Right cardiac atrium (tissue), 5 donors: ENCODE results near the gene ESPNL. TPM values are rescaled to one million over a fixed set of nuclear protein-coding genes. Genes with fewer than 3 reads are reported as not detected.
A peak's percentile ranks its signal among the peaks of the same experiment; 100 is the strongest.

ENCODE experiments used
- ATAC-seq, 2 donors: fragments of 200-7000 bp; cut with Tn5 transposase; one replicate each; pipeline versions ENCODE4 v1.8.0 to v1.9.1; 2020; ENCODE audit warnings: moderate library complexity in 2 of 2, mild to moderate bottlenecking in 1 of 2
- DNase-seq, 3 donors: peaks; one replicate each; pipeline ENCODE4 v3.0.0-alpha.2; 2020
- H3K27ac ChIP-seq: one replicate; pipeline ENCODE4 v1.5.1; 2013; ENCODE audit warnings: mild to moderate bottlenecking, low read length, control low read depth, moderate library complexity
- H3K27me3 ChIP-seq: one replicate; pipeline ENCODE4 v1.6.1; 2013; ENCODE audit not compliant: control insufficient read depth, insufficient read depth
- H3K4me1 ChIP-seq: one replicate; pipeline ENCODE4 v1.6.1; 2013; ENCODE audit warnings: low read length; ENCODE audit not compliant: control insufficient read depth, insufficient read depth
- H3K4me3 ChIP-seq: one replicate; pipeline ENCODE4 v1.5.1; 2013; ENCODE audit warnings: low read length, control low read depth
- H3K9me3 ChIP-seq: one replicate; pipeline ENCODE4 v1.6.1; 2013; ENCODE audit warnings: low read length; ENCODE audit not compliant: control insufficient read depth
- WGBS: extraction: QIAGEN DNeasy Blood & Tissue Kit; methylation state at CpG from one replicate; pipeline ENCODE4 v1.1.7; 2013; 5-methylcytosine and 5-hydroxymethylcytosine counted together
- intact Hi-C, 4 donors: fragments of 100-400 bp; cut with DNase I; formaldehyde crosslinking; loops; one replicate each; pipeline versions ENCODE4 v1.11.0 to v1.14.0; 2022 to 2023
- polyA plus RNA-seq: library from polyadenylated mRNA; stranded (reverse); fragments of 200-250 nt; gene quantifications from one replicate; pipeline ENCODE4 v1.2.3, GENCODE V29; 2013
- total RNA-seq, 4 donors: library from RNA; stranded (reverse); fragmentation: NEBNext Ultra II Directional; extraction: Animal tissue kit (Norgen Biotek cat#: 25700); gene quantifications; one replicate each; pipeline ENCODE4 v1.2.1, GENCODE V29; 2021
- donor health status: healthy with polysubstance abuse.
- donor health status: DM: no; HTN: yes; CAD: no.
- donor health status: DM: no; HTN: no; CAD: no.
- donor health status: DM: no; HTN: yes; CAD: no; lungs with severe emphysema.
- donor health status: DM: yes; HTN: yes; CAD: no.

The ESPNL gene
- total and polyA plus RNA-seq, 5 donors = 0.29 to 0.79 (median 0.57) TPM

- H3K27ac ChIP-seq = no peak overlapping the region
- H3K4me3 ChIP-seq = no peak overlapping the region
- intact Hi-C loops = loop anchor here in 1 of 4 donors (10.0 kb wide), 1 partner anchor 144 kb away; no protein-coding TSS in a partner anchor
- no peaks in the 10 kb centered on the region for H3K9me3 ChIP-seq
- no peaks in the 10 kb centered on the region for H3K27me3 ChIP-seq
- H3K4me1 ChIP-seq = no peaks in the 10 kb centered on the region
- DNase-seq = peak; percentile 29 to 75 (median 72)
- WGBS = 41% methylated on average over 30 of the region's 30 CpGs
- ATAC-seq = peak; percentile 26 to 47
These were observed 20.5 kb downstream of the ESPNL start for GRCh38 chr2:238120463-238121298.

- DNase-seq (peak; percentile 6 to 29 (median 27)), ATAC-seq (no peak)
- WGBS = 88% methylated on average over 27 of the region's 27 CpGs
- intact Hi-C loops = loop anchor here in 1 of 4 donors (10.0 kb wide), 1 partner anchor 143 kb away; no protein-coding TSS in a partner anchor
- H3K4me1 ChIP-seq = no peaks in the 10 kb centered on the region
- no peaks in the 10 kb centered on the region for H3K9me3 ChIP-seq
- no peaks in the 10 kb centered on the region for H3K27me3 ChIP-seq
- H3K4me3 ChIP-seq = no peak overlapping the region
- H3K27ac ChIP-seq = no peak overlapping the region
These were observed 21.6 kb downstream of the ESPNL start for GRCh38 chr2:238121511-238122286.

GRCh38 chr2:238122287-238123217 lies 22.4 kb downstream of the ESPNL start:
- H3K27ac ChIP-seq = no peak overlapping the region
- DNase-seq (peak; percentile 9 to 59 (median 37)), ATAC-seq (no peak)
- WGBS = 85% methylated on average over 29 of the region's 29 CpGs
- no peak overlapping the region for H3K4me3 ChIP-seq
- intact Hi-C loops = loop anchor here in 1 of 4 donors (10.0 kb wide), 1 partner anchor 142 kb away; no protein-coding TSS in a partner anchor
- H3K9me3 ChIP-seq = no peaks in the 10 kb centered on the region
- H3K4me1 ChIP-seq = no peaks in the 10 kb centered on the region
- no peaks in the 10 kb centered on the region for H3K27me3 ChIP-seq

GRCh38 chr2:238123218-238123971 lies 23.3 kb downstream of the ESPNL start:
- no peaks in the 10 kb centered on the region for H3K9me3 ChIP-seq

GRCh38 chr2:238123991-238124470 lies 23.9 kb downstream of the ESPNL start:
- ATAC-seq (no peak), DNase-seq (peak; percentile 5 to 51 (median 33))
- H3K4me1 ChIP-seq = no peaks in the 10 kb centered on the region
- H3K4me3 ChIP-seq = no peak overlapping the region
- H3K9me3 ChIP-seq = no peaks in the 10 kb centered on the region
- no peak overlapping the region for H3K27ac ChIP-seq
- intact Hi-C loops = loop anchor here in 1 of 4 donors (10.0 kb wide), 1 partner anchor 141 kb away; no protein-coding TSS in a partner anchor
- 73% methylated on average over 14 of the region's 14 CpGs for WGBS
- no peaks in the 10 kb centered on the region for H3K27me3 ChIP-seq

More at GRCh38 chr2:238123218-238123971, 23.3 kb downstream of the ESPNL start:
- DNase-seq (peak; percentile 6 to 44 (median 34)), ATAC-seq (no peak)
- H3K4me3 ChIP-seq = no peak overlapping the region
- no peaks in the 10 kb centered on the region for H3K27me3 ChIP-seq
- no peak overlapping the region for H3K27ac ChIP-seq
- 83% methylated on average over 22 of the region's 22 CpGs for WGBS
- intact Hi-C loops = loop anchor here in 1 of 4 donors (10.0 kb wide), 1 partner anchor 141 kb away; no protein-coding TSS in a partner anchor
- no peaks in the 10 kb centered on the region for H3K4me1 ChIP-seq

- Histone ChIP-seq H3K4me1 (no peaks in the 10 kb centered on the region), H3K9me3 (no peaks in the 10 kb centered on the region), H3K4me3 (no peak overlapping the region), H3K27ac (no peak overlapping the region), H3K27me3 (no peaks in the 10 kb centered on the region)
- peak in 1 of 3 donors; percentile 22 for DNase-seq
- no peak for ATAC-seq
- intact Hi-C loops = loop anchor here in 1 of 4 donors (10.0 kb wide), 1 partner anchor 140 kb away; no protein-coding TSS in a partner anchor
- WGBS = 89% methylated on average over 19 of the region's 19 CpGs
These were observed 24.5 kb downstream of the ESPNL start for GRCh38 chr2:238124488-238125126.

- H3K27ac ChIP-seq = no peak overlapping the region
- WGBS = 90% methylated on average over 20 of the region's 20 CpGs
- intact Hi-C loops = loop anchor here in 1 of 4 donors (10.0 kb wide), 1 partner anchor 139 kb away; no protein-coding TSS in a partner anchor
- no peaks in the 10 kb centered on the region for H3K9me3 ChIP-seq
- no peak overlapping the region for H3K4me3 ChIP-seq
- DNase-seq (peak; percentile 10 to 49 (median 38)), ATAC-seq (no peak)
- no peaks in the 10 kb centered on the region for H3K27me3 ChIP-seq
- H3K4me1 ChIP-seq = no peaks in the 10 kb centered on the region
These were observed 25.2 kb downstream of the ESPNL start for GRCh38 chr2:238125127-238125885.

- intact Hi-C loops = loop anchor here in 1 of 4 donors (10.0 kb wide), 1 partner anchor 138 kb away; no protein-coding TSS in a partner anchor
- ATAC-seq (no peak), DNase-seq (no peak)
- 97% methylated on average over 2 of the region's 2 CpGs for WGBS
- Histone ChIP-seq H3K27me3 (no peaks in the 10 kb centered on the region), H3K27ac (no peak overlapping the region), H3K9me3 (no peaks in the 10 kb centered on the region), H3K4me3 (no peak overlapping the region), H3K4me1 (no peaks in the 10 kb centered on the region)
These were observed 26.2 kb downstream of the ESPNL start for GRCh38 chr2:238126338-238126737.
